Fibroblast of skin of abdomen (primary cell): Measurements from ENCODE around the gene PAGE3. TPM values are rescaled to one million over a fixed set of nuclear protein-coding genes. Genes with fewer than 3 reads are reported as not detected.

Experiments used
- DNase-seq: peaks from one replicate; pipeline ENCODE4 v3.0.0-alpha.2; 2013
- polyA plus RNA-seq, 2 experiments: library from polyadenylated mRNA; unstranded; fragments of 120-200 nt; gene quantifications; one replicate each; pipeline ENCODE4 v1.2.1, GENCODE V29; 2013; ENCODE audit not compliant: insufficient read length in 2 of 2

Gene PAGE3
- polyA plus RNA-seq (2013, experiment 1 of 2; ENCODE audit: insufficient read length) = not detected
- polyA plus RNA-seq (2013, experiment 2 of 2; ENCODE audit: insufficient read length) = not detected

GRCh38 chrX:55264816-55265215 lies at the start of gene PAGE3:
TSS of gene PAGE3 (minus strand) at chrX:55264916. CDS start at chrX:55263903, 1,013 bp downstream.
- no peak for DNase-seq

- DNase-seq = no peak
Observed at GRCh38 chrX:55312655-55313054, 47.9 kb upstream of the PAGE3 start.

GRCh38 chrX:55290963-55291362 lies 26.2 kb upstream of the PAGE3 start:
- DNase-seq = no peak

GRCh38 chrX:55279832-55280231 lies 15.1 kb upstream of the PAGE3 start:
- no peak for DNase-seq

- no peak for DNase-seq
Observed at GRCh38 chrX:55260806-55261205, 3.9 kb downstream of the PAGE3 start.

- DNase-seq = no peak
Observed at GRCh38 chrX:55253528-55253927, 11.2 kb downstream of the PAGE3 start.

GRCh38 chrX:55240788-55241340 lies 23.9 kb downstream of the PAGE3 start:
- DNase-seq = no peak

GRCh38 chrX:55220119-55220794 lies 44.5 kb downstream of the PAGE3 start, which contains the start of gene PAGE5:
TSS of gene PAGE5 (plus strand) at chrX:55220346. CDS start at chrX:55221383, 1,037 bp downstream.
- no peak for DNase-seq

GRCh38 chrX:55213381-55213780 lies 51.3 kb downstream of the PAGE3 start:
- DNase-seq = no peak

GRCh38 chrX:55210931-55211677 lies 53.6 kb downstream of the PAGE3 start:
- DNase-seq = no peak
